Epithelial cell of proximal tubule (primary cell): Measurements from ENCODE around the gene ADCY3. TPM values are rescaled to one million over a fixed set of nuclear protein-coding genes. Genes with fewer than 3 reads are reported as not detected.

Experiments used
- DNase-seq: peaks from one replicate; pipeline ENCODE4 v3.0.0-alpha.2; 2011; ENCODE audit warnings: low read depth
- H3K4me3 ChIP-seq: 2 replicates; pipeline ENCODE4 v1.5.1; 2011; ENCODE audit warnings: low read depth, mild to moderate bottlenecking, low read length
- CTCF ChIP-seq: conservative IDR thresholded peaks from 2 replicates; pipeline ENCODE4 v1.5.1; 2012; ENCODE audit warnings: low read depth, mild to moderate bottlenecking, low read length
- total RNA-seq: library from RNA; depleted of rRNA; stranded (reverse); fragments of >200 nt; gene quantifications from 2 replicates; pipeline ENCODE4 v1.2.3, GENCODE V29; 2015

Gene ADCY3
- 18.7 and 37.6 TPM in 2 replicates for total RNA-seq

- H3K4me3 ChIP-seq: peak within 1 kb of the TSS; percentile 60
- DNase-seq: no peak
- TF ChIP-seq CTCF: no peak
Measured at GRCh38 chr2:24920098-24920808, at the start of gene ADCY3. TSS of gene ADCY3 (minus strand) at chr2:24920237. CDS start at chr2:24918987, 1,250 bp downstream.

DNA sequence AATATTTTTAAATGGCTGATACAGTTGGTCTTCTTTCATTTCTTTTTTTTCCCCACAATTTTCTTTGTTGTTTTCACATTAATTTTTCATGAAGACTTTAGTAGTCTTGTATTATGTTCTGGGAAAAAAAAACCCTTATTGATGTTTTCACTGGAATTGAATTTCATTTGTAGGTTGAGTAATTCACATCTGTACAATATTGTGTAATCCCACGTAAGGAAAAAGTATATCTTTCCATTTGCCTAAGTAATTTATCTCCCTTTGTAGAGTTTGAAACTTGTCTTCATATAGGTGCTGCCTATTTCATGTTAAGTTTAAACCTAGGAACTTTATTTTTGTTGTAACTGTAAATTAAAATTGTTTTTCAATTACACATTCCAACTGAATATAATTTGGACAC lies 49.7 kb upstream of the ADCY3 start:
- no peak for DNase-seq
- no peak overlapping the region for H3K4me3 ChIP-seq
- no peak for TF ChIP-seq CTCF

- DNase-seq: no peak
- no peak overlapping the region for H3K4me3 ChIP-seq
- TF ChIP-seq CTCF: no peak
Measured at GRCh38 chr2:24961903-24962302, 41.9 kb upstream of the ADCY3 start.

DNA sequence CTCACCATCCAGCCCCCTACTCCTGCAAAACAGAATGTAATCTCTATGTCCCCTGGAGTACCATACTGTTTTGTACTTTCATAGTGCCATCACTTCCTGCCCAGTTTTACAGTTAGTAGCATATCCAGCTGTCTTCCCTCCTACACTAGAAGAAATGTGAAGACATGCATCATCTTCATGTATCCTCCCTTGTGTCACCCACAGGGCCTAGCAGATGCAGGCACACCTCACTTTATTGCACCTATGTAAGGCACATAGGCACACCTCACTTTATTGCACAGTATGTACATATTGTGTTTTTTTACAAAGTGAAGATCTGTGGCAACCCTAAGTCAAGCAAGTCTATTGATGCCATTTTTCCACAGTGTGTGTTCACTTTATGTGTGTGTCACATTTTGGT lies 39.7 kb upstream of the ADCY3 start:
- no peak overlapping the region for H3K4me3 ChIP-seq
- no peak for TF ChIP-seq CTCF
- no peak for DNase-seq

DNA sequence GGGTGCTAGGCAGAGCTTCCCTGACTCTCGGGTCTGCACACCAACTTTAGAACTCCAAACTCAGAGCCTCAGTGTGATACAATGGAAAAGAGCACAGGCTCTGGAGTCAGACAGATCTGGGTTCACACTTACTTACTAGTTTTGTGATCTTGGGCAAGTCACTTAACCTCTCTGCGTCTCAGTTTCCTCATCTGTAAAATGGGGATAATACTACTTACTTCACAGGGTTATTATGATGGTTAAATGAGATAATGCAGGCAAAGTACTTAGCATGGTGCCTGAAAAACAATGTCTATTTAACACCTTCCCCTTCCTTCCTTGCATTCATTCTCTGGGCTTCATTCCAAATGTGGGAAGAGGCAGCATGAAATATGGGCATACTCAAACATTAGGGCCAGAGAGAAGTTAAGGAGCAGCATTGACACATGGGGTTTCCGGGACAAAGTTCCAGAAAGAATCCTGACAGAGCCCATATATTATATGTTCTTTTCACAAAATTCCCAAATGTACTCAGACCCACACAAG lies 38.4 kb upstream of the ADCY3 start:
- no peak overlapping the region for H3K4me3 ChIP-seq
- DNase-seq: no peak
- TF ChIP-seq CTCF: no peak

DNA sequence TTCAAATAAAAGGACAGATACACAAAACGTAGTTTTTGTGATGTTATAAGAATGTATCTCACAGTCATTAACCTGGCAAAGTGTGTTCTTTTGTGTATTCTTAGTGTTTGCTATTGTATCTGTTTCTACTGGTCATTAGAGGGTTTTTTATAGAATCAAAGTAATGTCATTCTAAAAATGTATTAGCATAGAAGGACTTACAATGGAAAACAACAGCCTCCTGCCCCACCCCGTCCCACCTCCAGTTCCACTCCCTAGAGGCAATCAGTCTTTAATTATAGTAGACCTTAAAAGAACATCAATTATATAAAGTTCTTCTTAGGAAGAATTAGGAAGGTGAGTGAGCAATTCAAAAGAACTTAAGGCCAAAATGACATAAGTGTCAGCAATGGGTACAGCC lies 37.9 kb upstream of the ADCY3 start:
- no peak for DNase-seq
- H3K4me3 ChIP-seq: no peak overlapping the region
- no peak for TF ChIP-seq CTCF

DNA sequence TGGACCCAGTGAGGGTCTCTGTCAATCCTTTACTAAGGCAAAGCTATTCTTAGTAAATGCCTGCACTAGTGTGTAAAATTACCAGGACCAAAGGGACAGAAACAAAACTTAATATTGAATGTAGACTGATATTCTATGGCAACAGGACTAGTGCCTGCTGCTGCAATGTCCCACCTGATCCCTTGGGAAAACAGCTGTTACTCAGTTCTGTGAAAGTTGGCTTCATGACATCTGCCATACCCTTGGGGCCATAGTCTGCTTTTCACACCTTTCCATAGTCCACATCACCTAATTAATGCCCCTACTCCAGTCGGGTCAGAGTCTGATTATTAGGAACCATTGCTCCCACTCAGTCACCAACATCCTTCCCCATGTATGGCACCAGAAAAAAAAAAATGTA lies 37.2 kb upstream of the ADCY3 start:
- no peak overlapping the region for H3K4me3 ChIP-seq
- no peak for TF ChIP-seq CTCF
- no peak for DNase-seq
